Muscle of back (tissue), 11 donors: ENCODE data around the gene AFAP1L2. TPM values are rescaled to one million over a fixed set of nuclear protein-coding genes. Genes with fewer than 3 reads are reported as not detected.

Source experiments
- DNase-seq, 3 donors: peaks; one replicate each; pipeline versions ENCODE4 v3.0.0 to v3.0.0-alpha.2; 2013
- polyA plus RNA-seq, 10 donors: library from polyadenylated mRNA; unstranded; fragments of 120-200 nt; gene quantifications; one replicate each; pipeline ENCODE4 v1.2.1, GENCODE V29; 2013; ENCODE audit not compliant: insufficient read length in 10 of 10

Gene AFAP1L2
- polyA plus RNA-seq, 10 donors: 31.0 to 46.9 (median 38.3) TPM

GRCh38 chr10:114272696-114273095 is 131.6 kb downstream of the AFAP1L2 start:
- DNase-seq: no peak

GRCh38 chr10:114271779-114272167 is 132.5 kb downstream of the AFAP1L2 start:
- peak in 2 of 3 donors; percentile 38 to 86 for DNase-seq

- DNase-seq: peak in 1 of 3 donors; percentile 31
Observed at GRCh38 chr10:114271075-114271778, 133.1 kb downstream of the AFAP1L2 start.

- DNase-seq: no peak
Observed at GRCh38 chr10:114266521-114266920, 137.8 kb downstream of the AFAP1L2 start.

GRCh38 chr10:114265392-114266053 is 138.8 kb downstream of the AFAP1L2 start:
- DNase-seq: peak; percentile 18 to 57 (median 53)

GRCh38 chr10:114262496-114262895 is 141.8 kb downstream of the AFAP1L2 start:
- DNase-seq: no peak

- DNase-seq: no peak
Observed at GRCh38 chr10:114261076-114261475, 143.2 kb downstream of the AFAP1L2 start.

- no peak for DNase-seq
Observed at GRCh38 chr10:114260366-114260765, 143.9 kb downstream of the AFAP1L2 start.

GRCh38 chr10:114259824-114260223 is 144.5 kb downstream of the AFAP1L2 start:
- DNase-seq: no peak

- DNase-seq: no peak
Observed at GRCh38 chr10:114258274-114258840, 145.9 kb downstream of the AFAP1L2 start.

GRCh38 chr10:114257498-114257897 is 146.8 kb downstream of the AFAP1L2 start:
- DNase-seq: peak; percentile 20 to 43 (median 37)

GRCh38 chr10:114256822-114257221 is 147.5 kb downstream of the AFAP1L2 start:
- DNase-seq: no peak

GRCh38 chr10:114256008-114256765 is 148.1 kb downstream of the AFAP1L2 start:
- DNase-seq: no peak

GRCh38 chr10:114255227-114255626 is 149.1 kb downstream of the AFAP1L2 start:
- DNase-seq: no peak

- DNase-seq: no peak
Observed at GRCh38 chr10:114252883-114253282, 151.4 kb downstream of the AFAP1L2 start.

GRCh38 chr10:114252092-114252491 is 152.2 kb downstream of the AFAP1L2 start:
- no peak for DNase-seq

- DNase-seq: no peak
Observed at GRCh38 chr10:114250716-114251115, 153.6 kb downstream of the AFAP1L2 start.

- no peak for DNase-seq
Observed at GRCh38 chr10:114250236-114250635, 154.1 kb downstream of the AFAP1L2 start.

- DNase-seq: no peak
Observed at GRCh38 chr10:114246679-114247305, 157.5 kb downstream of the AFAP1L2 start.

- no peak for DNase-seq
Observed at GRCh38 chr10:114245121-114245791, 159.0 kb downstream of the AFAP1L2 start.
